Measurements from ENCODE around the gene NUDT4. TPM values are rescaled to one million over a fixed set of nuclear protein-coding genes. Genes with fewer than 3 reads are reported as not detected.

NUDT4 gene
- total and polyA plus RNA-seq, 10 of the 15 experiments (the other 5 are each of a cell fraction or from before 2014, with no cell fraction given): 26.6 to 91.6 (median 63.1) TPM

- no peaks in the 10 kb centered on the region for H3K27me3 ChIP-seq (replicated peaks in 1 of 2; ENCODE audit: control insufficient read depth in 2 of 2, insufficient read depth in 2 of 2, low read length in 1 of 2)
- ATAC-seq (peak; percentile 11; the same call in 2 of the 3 replicates), DNase-seq (ENCODE audit: low read depth, low spot score) (no peak), FAIRE-seq (peak; percentile 13)
- POLR2A ChIA-PET: interaction anchor here (0.6 to 2.2 kb wide), 8 partner anchors 9 to 267 kb away, joined by 3 to 8 read pairs (median 4); no protein-coding TSS in a partner anchor
- H3K9ac ChIP-seq (ENCODE audit: control insufficient read depth, insufficient read depth, low read length): no peak overlapping the region
- peaks cover 29% of the 10 kb centered on the region for H3K79me2 ChIP-seq (ENCODE audit: control insufficient read depth, insufficient read depth, low read length)
- 0 out of 2 replicates have a peak overlapping the region, but pooled peaks have one; percentile 5 for H3K4me3 ChIP-seq
- no TSS peak for BruUV-seq (replicated peaks)
- TF ChIP-seq PKNOX1 (IDR thresholded peaks at IDR 0.05) (peak; percentile 21; the same call in 1 of the 2 replicates), RELB (IDR thresholded peaks at IDR 0.05; ENCODE audit: low read depth) (peak; percentile 20; the same call in 1 of the 2 replicates), JUNB (IDR thresholded peaks at IDR 0.05) (peak; percentile 58), ZBTB11 (CRISPR knock-in tag; IDR thresholded peaks at IDR 0.05) (no peak)
- RAD21 ChIA-PET (ENCODE audit: unreplicated experiment): interaction anchor here (0.7 to 5.4 kb wide), 14 partner anchors 8 to 386 kb away, joined by 3 to 44 read pairs (median 3); no protein-coding TSS in a partner anchor
- CTCF ChIA-PET: interaction anchor here (0.7 to 4.6 kb wide), 12 partner anchors 9 to 387 kb away, joined by 3 to 22 read pairs (median 4); no protein-coding TSS in a partner anchor
- no peaks in the 10 kb centered on the region for H3K9me3 ChIP-seq (replicated peaks; ENCODE audit: control insufficient read depth, insufficient read depth, low read length)
- peaks cover 9% of the 10 kb centered on the region for H3K4me1 ChIP-seq (ENCODE audit: control insufficient read depth, insufficient read depth, low read length)
- SMC1A ChIA-PET (ENCODE audit: uncharacterized antibody, unreplicated experiment): interaction anchor here (0.7 to 2.7 kb wide), 23 partner anchors 8 to 387 kb away, joined by 3 to 11 read pairs (median 4); no protein-coding TSS in a partner anchor
- H4K20me1 ChIP-seq (ENCODE audit: control insufficient read depth, insufficient read depth): no peaks in the 10 kb centered on the region
- no peak overlapping the region for H3K27ac ChIP-seq (ENCODE audit: control insufficient read depth, insufficient read depth)
- 97% methylated on average over 2 of the region's 2 CpGs for WGBS (ENCODE audit: insufficient coverage, insufficient replicate concordance, low lambda C conversion rate, missing lambda C conversion rate)
- in situ Hi-C loops (cut with MboI): no loop called here
- peak overlapping the region; percentile 68 for H3K4me2 ChIP-seq (ENCODE audit: control insufficient read depth, insufficient read depth)
- H2AFZ ChIP-seq (ENCODE audit: control insufficient read depth, low read depth, low read length): no peak overlapping the region; the same call in 1 of the 2 replicates
- no peaks in the 10 kb centered on the region for H3K36me3 ChIP-seq (ENCODE audit: control insufficient read depth in 2 of 2, insufficient read depth in 2 of 2, low read length in 1 of 2)
- intact Hi-C loops (cut with micrococcal nuclease; ENCODE audit: unreplicated experiment): no loop called here
These were observed 3.6 kb upstream of the NUDT4 start for GRCh38 chr12:93373961-93374656.

Data from GM12878 (cell line).